HG02588 (cell line): Measurements from ENCODE around the gene MFAP4.
"Not testable (repeated sequence)": the region's sequence is repeated elsewhere in the genome, so short reads cannot be mapped to it uniquely, and the experiment has no call there.

Experiments used
- ATAC-seq: cut with Tn5 transposase; IDR thresholded peaks from one replicate; pipeline ENCODE4 v1.9.1; 2021; ENCODE audit warnings: mild to moderate bottlenecking, moderate library complexity; ENCODE audit not compliant: unreplicated experiment

MFAP4 gene

DNA sequence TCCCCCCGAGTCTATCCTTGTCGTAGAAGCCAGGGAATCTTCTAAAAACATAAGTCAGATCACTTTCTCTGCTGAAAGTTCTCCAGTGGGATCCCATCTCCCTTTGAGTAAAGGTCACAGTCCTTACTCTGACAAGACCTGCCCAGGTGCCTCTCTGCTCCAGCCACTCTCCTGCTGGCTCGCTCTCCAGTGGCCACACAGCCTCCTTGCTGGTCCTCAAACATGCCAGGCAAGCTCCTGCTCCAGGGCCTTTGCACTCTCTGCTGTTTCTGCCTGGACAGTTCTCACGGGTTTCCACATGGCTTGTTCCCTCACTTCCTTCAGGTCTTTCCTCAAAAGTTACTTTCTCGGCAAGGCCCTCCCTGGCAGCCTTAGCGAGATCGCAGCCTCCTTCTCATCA, 27.8 kb downstream of the MFAP4 start:
- no peak for ATAC-seq

DNA sequence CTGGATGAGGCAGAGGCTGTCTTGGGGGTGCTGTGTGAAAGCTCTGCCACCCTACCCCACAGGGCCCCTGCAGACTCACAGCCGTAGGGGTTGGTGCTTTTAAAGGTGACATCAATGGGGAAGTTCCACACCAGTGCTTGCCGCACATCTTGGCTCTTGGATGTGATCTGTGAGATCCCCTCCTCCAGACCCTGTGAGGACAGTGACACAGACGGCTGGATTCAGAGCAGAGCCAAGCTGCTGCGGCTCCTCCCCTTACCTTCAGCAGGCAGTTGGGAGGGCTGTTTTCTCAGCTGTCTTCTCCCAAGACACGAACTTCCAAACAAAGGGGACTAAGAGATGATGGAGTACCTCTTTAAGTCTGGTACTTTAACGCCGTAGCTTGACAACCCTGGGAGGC, 29.2 kb downstream of the MFAP4 start:
- no peak for ATAC-seq

DNA sequence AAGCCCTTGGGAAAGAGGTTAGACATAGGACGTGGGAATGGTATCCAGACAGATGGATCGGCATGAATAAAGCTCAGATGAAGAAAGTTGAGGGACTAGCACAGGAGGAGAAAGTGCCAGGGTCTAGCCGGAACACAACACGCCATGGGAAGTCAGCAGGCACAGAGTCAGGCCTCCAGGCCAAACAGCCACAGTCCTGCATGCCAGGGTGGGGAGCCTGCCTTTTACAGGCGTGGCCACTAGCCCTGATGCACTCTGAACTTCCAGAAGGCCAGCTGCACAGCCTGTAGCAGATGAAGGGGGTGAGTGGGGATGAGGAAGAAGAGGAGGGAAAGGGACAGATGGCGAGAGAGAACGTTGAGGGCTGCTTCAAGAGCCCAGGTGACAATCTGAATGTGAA, 29.6 kb downstream of the MFAP4 start:
- ATAC-seq, result no peak

DNA sequence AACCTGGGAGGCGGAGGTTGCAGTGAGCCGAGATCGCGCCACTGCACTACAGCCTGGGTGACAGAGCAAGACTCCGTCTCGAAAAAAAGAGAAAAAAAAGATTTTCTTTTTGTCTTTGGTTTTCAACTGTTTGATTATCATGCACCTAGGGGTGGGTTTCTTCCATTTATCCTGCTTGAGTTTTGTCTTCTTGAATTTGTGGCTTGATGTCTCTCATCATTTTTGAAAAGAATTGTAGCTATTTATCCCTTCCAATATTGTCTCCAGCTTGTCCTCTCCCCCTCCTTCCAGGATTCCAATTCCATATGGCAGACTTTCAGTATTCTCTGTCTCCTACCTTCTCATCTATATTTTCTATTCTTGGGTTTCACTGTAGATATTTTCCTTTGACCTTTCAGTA, 32.2 kb downstream of the MFAP4 start:
- no peak for ATAC-seq

DNA sequence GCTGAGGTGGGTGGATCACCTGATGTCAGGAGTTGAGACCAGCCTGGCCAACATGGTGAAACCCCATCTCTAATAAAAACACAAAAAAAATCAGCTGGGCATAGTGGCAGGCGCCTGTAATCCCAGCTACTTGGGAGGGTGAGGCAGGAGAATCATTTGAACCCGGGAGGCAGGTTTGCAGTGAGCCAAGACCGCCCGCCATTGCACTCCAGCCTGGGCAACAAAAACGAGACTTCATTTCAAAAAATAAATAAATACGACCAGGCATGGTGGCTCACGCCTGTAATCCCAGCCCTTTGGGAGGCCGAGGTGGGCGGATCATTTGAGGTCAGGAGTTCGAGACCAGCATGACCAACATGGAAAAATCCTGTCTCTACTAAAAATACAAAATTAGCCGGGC, 33.6 kb downstream of the MFAP4 start:
- not testable (repeated sequence) for ATAC-seq

DNA sequence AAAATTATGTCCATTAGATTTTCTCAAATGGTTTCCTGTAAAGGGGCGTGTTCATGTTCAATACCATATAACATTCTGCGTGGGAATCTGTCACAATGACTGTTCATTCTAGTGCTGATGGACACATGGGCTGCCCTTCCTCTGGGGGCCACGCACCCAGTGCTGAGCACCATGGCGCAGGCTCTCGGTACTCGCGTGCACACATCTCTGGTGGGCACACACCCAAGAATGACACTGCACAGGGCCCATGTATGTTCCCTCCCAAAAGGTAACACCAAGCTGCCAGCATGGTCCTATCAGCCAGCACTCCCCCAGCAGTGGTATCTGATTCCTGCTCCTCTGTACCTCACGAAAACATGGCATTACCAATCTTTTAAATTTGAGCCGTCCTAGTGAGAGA, 38.2 kb downstream of the MFAP4 start:
- ATAC-seq, result no peak

DNA sequence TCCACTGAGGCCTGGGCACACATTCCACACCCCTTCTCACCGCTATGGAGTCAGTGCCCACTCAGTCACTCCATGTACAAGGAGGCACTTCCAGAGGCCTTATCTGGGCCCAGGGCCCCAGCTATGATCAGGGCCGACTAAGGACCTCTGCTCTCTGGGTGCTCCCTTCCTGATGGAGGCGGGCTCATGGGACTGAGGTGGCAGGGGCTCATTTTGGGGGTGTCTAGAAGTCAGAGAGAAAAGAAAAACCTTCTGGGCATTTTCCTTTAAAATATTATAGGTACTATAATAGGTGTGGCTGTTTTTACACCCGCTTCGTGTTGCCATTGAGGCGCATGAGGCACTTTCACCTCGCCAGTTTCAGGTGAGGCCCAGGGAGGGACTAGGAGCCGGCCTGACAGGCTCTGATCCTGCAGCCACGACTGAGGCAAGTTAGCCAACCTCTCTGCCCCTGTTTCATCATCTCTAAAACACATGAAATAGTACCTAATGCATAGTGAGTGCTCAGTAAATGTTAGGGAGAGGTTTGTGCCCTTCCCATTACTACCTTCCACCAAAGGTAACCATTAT, 38.8 kb downstream of the MFAP4 start:
- no peak for ATAC-seq

DNA sequence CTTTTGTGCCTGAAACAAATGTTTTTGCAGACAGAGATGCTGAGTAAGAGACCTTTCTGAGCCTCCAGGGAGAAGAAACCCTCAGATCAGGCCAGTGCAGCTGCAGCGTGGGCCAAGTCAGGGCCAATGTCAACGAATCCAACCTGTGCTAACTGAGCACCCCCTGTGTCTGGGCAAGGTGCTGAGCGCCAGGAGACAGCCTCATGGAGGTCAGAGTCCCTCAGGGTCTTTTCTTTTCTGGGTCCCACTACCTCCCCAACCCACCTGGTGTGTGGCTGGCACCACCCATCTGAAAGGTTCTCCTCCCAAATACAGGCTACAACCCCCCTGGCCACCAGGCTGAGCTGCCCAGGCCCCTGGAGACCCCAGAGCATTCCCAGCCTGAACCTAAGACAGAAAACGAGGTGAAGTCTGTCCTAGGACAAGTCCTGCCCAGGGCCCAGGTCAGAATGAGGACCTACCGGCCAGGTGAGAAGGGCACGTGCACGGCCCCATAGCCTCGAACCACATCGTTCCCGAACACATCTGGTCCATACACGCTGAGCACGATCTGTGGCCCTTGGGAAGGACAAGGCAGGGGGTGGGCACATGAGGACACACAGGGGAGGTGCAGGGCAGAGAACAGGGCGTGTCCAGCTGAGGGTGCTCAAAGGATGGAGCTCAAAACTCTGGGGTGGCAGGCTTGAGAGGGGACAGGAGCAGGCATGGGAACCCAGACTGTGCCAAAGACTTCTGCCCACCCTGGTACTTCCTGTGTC, 39.5 kb downstream of the MFAP4 start:
- no peak for ATAC-seq

DNA sequence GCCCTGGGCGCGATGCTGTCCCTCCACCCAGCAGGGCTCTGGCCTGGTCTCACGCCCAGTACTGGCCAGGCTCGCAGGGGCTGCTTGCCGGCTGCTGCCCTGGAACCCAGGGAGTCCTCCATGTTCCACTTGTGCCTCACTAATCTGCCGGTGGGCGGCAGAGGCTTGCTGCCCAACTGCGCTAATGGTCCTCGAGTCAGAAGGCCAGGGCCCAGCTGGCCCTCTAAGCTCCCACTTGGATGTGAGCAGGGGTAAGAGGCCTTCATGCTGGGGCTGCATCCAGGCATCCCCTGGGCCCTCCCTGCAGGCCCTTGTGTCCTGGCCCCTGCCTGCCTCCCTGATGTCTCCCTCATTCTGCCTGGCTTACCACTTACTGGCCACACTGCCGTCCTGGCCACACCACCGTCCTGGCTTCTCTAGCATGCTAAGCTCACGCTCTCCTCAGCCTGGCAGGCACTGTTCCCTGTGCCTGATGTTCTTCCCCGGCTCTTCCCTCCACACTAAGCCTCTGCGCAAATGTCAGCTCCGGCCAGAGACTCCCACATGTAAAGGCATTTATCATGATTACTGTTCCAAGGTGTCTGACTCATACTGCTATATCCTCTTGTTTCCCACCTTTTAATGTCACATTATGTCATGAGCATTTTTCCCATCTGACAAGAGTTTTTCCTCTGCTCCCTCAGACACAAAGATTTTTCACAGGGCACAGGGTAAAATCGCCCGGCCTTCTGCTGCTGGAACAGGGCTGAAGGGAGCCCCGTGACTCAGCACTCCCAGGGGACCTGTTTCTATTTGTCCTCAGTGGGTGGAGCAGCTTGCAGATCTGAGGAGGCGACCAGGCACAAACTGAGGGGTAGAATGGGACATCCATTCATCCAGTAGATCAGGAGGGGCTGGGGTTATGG, 40.4 kb downstream of the MFAP4 start:
- ATAC-seq, result no peak

DNA sequence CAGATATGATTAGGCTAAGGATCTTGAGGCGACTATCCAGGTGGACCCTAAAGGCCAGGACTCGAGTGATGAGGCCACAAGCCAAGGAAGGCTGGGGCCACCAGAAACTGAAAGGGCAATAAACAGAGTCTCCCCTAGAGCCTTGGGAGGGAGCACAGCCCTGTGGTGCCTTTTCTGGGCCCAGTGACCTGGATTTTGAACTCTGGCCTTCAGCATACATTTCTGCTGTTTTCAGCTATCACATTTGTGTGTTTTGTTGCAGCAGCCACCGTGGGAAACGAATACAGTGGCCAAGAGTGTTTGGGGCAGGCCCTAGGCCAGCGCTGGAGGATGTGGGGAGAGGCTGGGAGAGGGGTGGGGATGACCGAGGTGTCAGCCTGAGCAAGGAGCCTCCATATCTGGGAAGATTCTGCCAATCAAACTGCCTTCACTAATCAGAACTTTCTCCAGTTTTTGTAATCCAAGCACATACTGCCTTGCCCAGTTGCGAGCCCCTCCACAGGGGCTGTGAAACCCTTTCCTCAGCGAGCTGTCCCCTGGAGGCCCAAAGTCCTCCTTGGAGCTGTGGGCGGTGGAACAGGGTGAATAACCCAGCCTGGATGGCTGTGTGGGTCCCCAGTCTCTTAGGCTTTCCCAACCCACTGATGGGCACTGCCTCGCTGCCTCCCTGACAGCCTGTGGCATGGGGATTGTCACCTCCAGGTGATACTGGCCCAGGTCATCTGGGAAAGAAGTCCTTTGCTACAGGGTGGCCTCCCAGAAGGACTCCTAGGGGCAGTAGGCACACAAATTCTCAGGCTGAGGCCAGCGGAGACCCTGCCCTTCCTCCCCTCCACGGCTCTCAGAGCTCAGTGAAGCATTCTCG, 41.3 kb downstream of the MFAP4 start:
- no peak for ATAC-seq

DNA sequence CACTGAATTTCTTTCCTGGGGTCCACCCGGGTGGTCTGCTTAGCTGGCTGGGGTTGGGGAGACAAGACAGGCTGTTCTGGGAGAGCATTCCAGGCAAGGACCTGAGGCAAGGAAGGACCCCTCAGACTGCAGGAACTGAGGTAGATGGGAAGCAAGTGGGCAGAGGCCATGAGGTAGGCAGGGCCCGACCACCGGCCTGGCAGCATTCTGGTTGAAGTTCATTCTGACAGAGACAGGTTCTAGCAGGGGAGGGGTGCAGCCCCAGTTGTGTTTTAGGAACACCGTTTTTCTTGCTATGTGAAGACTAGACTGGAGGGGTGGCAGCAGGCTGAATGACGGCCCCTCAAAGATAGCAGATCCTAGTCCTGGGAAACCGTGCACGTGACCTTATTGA, 41.9 kb downstream of the MFAP4 start:
- no peak for ATAC-seq

DNA sequence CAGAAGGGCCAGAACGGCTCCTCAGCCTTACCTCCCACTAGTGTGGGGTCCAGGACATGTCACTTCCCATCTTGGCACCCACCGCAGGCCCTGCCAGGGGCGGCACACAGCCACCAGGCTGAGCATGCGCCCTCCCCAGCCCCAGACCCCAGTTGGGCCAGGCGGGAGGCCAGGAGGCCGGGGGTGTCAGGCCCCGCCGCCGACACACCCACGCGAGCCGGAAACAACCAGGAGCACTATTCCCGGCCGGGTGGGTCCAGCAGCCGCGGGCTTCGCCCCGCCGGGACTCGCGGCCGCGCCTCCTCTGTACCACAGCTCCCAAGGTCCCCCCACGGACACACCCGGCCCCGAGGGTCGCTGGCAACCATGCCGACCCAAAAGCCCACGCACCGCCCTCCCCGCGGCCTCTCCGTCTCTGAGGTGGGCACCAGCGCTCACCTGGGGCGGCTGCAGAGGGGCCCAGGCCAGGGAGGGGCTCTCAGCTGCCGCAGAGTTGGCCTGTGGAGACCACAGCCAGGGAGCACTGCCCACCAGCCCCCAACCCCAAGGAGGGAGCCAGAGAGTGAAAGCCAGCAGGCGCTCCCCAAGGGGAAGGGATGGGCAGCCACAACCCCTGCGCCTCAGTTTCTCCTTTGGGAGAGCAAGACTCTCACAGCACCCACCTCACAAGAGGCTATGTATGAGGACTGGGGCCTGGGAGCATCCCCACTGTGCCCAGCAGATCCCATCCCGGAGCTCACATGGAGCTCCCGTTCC, 42.5 kb downstream of the MFAP4 start:
- ATAC-seq, result no peak

DNA sequence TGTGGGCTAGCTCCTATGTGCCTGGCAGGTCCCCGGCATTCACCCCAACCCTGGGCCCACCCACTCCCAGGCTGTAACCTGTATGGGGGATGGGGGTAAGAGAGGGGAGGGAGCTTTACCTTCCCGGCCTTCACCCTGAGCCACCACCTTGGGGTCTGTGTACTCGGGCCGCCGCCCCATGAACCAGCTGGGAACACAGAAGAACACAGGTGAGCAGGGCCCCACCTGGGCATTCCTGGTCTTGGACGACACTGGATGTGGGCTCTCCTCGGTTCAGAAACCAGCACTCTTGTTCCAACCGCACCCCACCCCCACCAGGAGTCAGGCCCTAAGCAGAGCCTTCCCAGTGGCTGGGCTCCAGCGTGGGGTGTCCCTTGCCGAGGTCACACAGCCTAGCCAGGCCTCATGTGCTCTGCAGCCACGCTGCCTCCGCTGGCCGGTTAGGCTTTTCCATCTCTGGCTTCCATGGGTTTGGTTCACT, 43.3 kb downstream of the MFAP4 start:
- ATAC-seq, result no peak

DNA sequence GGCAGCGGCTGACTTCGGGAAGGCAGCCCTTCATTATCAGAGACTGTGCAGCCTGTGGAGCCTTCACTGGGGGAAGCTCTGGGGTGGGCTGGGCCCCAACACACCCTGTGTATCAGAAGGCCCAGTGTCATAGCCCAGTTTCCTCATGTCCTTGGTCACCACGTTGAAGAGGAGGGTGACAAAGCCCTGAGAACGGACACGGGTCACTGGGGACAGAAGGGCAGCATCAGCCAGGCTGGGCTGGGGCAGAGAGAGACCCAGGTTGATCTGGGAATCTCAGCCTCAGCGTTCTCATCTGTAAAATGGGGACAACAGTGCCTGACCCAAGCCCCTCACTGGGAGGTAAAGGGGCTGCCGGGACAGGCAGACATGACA, 43.7 kb downstream of the MFAP4 start:
- no peak for ATAC-seq

DNA sequence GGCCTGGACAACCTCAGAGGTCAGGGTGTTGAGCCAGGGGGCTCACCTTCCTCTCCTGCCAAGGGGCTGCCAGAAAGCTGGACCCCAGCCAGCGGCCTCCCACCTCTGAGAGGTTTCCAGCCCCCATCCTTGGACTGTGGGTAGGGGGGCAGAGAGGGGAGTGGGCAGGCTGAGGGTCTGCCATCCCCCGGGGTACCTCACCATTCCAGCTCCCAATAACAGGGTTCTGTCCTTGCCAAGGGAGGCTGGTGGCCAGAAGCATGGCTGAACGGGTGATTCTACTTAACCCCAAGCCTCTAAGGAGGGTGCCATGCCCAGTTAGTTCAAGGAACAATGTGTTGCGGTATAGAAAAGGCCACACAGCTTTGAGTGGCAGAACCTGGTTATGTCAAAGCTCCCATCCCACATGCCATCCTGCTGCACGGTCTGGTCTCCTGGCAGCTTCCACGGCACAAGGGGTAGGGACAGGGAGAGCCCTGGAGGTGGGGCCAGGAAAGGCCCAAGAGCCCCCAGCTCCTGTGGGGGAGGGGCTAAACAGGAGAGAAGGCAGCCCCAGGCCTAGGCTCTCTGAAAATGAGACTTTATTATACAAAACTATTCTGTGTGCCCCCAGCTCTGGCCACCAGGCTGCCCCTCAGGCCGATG, 44.3 kb downstream of the MFAP4 start:
- no peak for ATAC-seq

DNA sequence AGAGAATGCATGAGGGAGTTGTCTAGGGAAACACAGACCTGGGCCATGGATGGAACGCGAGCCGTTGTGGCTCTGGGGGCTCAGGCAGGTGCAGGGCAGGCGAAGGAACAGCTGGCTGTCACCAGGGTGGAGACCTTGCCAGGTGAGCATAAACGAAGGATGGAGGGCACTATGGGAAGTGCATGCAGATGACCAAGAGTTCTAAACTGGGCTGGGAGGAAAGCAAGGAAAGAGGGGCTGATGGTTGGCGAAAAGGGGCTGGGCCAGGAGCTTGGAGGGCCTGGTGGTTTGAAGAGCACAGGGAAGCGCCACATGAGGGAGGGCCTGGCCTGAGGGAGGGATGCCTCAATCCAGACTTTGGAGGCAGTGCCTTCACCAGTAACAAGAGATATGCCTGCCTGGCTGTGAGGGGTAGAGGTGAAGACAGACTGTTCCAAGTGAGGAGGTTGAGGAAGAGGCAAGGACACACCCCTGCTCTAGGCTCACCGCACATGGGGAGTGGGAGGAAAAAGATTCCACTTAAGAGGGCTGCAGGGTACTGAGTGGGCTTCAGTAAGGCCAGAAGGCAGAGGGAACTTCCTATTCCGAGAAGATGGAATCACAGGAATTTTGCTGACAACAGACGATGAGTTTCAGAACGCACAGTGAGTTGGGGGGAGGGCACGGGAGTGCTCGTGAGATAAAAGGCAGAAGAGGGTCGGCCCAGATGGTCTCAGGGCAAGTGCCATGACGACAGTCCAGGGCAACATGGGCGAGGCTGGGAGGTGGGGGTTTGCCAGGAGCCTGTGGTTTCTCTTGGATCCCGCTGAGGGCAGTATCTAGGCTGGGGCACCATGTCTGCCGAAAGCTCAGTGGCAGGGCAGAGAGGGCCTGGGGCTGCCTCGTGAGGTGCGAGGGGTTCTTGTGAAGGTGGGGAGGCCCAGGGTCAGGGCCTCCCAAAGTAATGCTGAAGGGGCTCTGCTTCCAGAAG, 45.1 kb downstream of the MFAP4 start:
- ATAC-seq, result no peak

DNA sequence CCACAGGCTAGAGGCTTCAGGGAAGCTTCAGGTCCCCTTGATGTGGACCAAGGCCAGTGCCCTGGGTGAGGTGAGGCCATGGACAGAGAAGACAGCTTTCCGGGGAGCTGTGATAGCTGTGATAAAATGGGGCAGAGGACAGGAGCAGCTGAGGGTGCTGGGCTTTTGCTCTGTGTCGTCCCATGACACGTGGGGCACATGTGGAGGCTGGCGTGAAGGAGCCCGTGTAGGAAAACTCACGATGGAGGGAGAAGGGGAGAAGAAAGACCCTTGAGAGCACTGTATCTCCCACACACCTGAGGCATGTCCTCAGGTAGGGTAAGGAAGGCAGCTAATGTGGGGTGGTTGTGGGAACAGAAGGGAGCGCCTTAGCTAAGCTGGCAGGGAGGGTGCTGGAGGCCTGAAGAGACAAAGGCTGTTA, 45.8 kb downstream of the MFAP4 start:
- no peak for ATAC-seq

DNA sequence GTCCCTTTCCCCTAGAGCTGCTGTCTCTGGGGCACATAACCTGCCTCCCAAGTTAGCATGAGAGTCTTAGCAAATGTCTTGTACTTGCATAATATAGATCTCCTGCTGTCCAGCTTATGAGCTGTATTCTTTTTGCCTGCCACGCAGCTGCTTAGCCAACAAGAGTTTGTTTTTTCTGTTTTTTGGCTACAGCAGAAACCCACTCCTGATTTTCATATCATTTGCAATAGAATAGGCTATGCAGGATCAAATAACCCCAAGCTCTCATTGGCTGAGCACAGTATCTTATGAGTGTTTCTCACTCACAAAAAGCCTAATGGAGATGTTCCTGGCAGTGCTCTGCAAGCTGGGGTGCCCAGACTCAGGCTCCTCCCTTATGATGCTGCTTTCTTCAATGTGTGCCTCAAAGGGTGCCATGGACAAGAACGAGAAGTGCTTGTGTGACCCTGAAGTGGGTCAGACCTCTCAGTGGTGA, 47.6 kb downstream of the MFAP4 start:
- no peak for ATAC-seq
